Prostate gland (tissue), 2 donors: Measurements from ENCODE around the gene PTPRK.

Experiments
- CTCF ChIP-seq, 4 experiments: fragments of 200-600 bp in 2 of 4; fragments of 450-650 bp in 2 of 4; sonication (generic) in 2 of 4; IDR thresholded peaks; 1 replicate in 3 of 4; 2 replicates in 1 of 4; pipeline ENCODE4 v1.5.1; 2016 to 2019; ENCODE audit warnings: antibody characterized with exemption in 4 of 4, mild to moderate bottlenecking in 2 of 4, moderate library complexity in 2 of 4
- POLR2A ChIP-seq: fragments of 450-650 bp; IDR thresholded peaks from one replicate; pipeline ENCODE4 v1.6.1; 2016; ENCODE audit warnings: antibody characterized with exemption, mild to moderate bottlenecking

- TF ChIP-seq CTCF (IDR thresholded peaks at IDR 0.05) = no peak
- no peak for TF ChIP-seq POLR2A
Observed at GRCh38 chr6:128238225-128238624, 282.2 kb downstream of the PTPRK start.
